Duodenal mucosa (tissue), 2 donors: ENCODE data around the gene BTBD16.

ENCODE experiments used
- H3K27ac ChIP-seq: one replicate; pipeline ENCODE4 v1.7.0; 2013; ENCODE audit warnings: low read depth, low read length
- H3K27me3 ChIP-seq, 2 donors: one replicate each; pipeline ENCODE4 v1.7.0; 2013; ENCODE audit warnings: low read length in 2 of 2, control low read depth in 1 of 2; ENCODE audit not compliant: insufficient read depth in 2 of 2, control insufficient read depth in 1 of 2
- H3K36me3 ChIP-seq, 2 donors: one replicate each; pipeline ENCODE4 v1.7.0; 2013; ENCODE audit warnings: low read length in 2 of 2, control low read depth in 1 of 2; ENCODE audit not compliant: insufficient read depth in 2 of 2, control insufficient read depth in 1 of 2
- H3K4me1 ChIP-seq, 2 donors: one replicate each; pipeline ENCODE4 v1.7.0; 2013; ENCODE audit warnings: low read length in 2 of 2, control low read depth in 1 of 2; ENCODE audit not compliant: insufficient read depth in 2 of 2, control insufficient read depth in 1 of 2
- H3K4me3 ChIP-seq, 2 donors: one replicate each; pipeline ENCODE4 v1.7.0; 2013; ENCODE audit warnings: low read length in 2 of 2, low read depth in 1 of 2
- H3K9ac ChIP-seq, 2 donors: one replicate each; pipeline ENCODE4 v1.7.0; 2013; ENCODE audit warnings: low read length in 2 of 2, low read depth in 1 of 2
- H3K9me3 ChIP-seq, 2 donors: one replicate each; pipeline ENCODE4 v1.7.0; 2013; ENCODE audit warnings: low read length in 2 of 2, control low read depth in 1 of 2; ENCODE audit not compliant: control insufficient read depth in 1 of 2

Gene BTBD16

GRCh38 chr10:122246830-122247520 is 24.1 kb upstream of the BTBD16 start:
- H3K36me3 ChIP-seq: peaks cover 1 to 38% of the 10 kb centered on the region in 2 donors
- H3K27me3 ChIP-seq: no peaks in the 10 kb centered on the region

GRCh38 chr10:122248356-122249302 is 22.5 kb upstream of the BTBD16 start:
- no peaks in the 10 kb centered on the region for H3K4me1 ChIP-seq
- H3K4me3 ChIP-seq: no peak overlapping the region
- H3K27me3 ChIP-seq: no peaks in the 10 kb centered on the region
- H3K9ac ChIP-seq: no peak overlapping the region
- no peaks in the 10 kb centered on the region for H3K9me3 ChIP-seq
- H3K27ac ChIP-seq: no peak overlapping the region
- peaks cover 0 to 44% of the 10 kb centered on the region in 2 donors for H3K36me3 ChIP-seq

More at GRCh38 chr10:122246830-122247520, 24.1 kb upstream of the BTBD16 start:
- Histone ChIP-seq H3K27ac (no peak overlapping the region), H3K9me3 (no peaks in the 10 kb centered on the region), H3K9ac (no peak overlapping the region), H3K4me3 (no peak overlapping the region), H3K4me1 (no peaks in the 10 kb centered on the region)

- H3K9me3 ChIP-seq: no peaks in the 10 kb centered on the region
- H3K4me1 ChIP-seq: no peaks in the 10 kb centered on the region
- no peak overlapping the region for H3K27ac ChIP-seq
- no peak overlapping the region for H3K4me3 ChIP-seq
- no peaks in the 10 kb centered on the region for H3K27me3 ChIP-seq
- peaks cover 0 to 45% of the 10 kb centered on the region in 2 donors for H3K36me3 ChIP-seq
- no peak overlapping the region for H3K9ac ChIP-seq
Observed at GRCh38 chr10:122249303-122249850, 21.7 kb upstream of the BTBD16 start.

- Histone ChIP-seq H3K9ac (no peak overlapping the region), H3K27ac (no peak overlapping the region), H3K4me3 (no peak overlapping the region), H3K9me3 (no peaks in the 10 kb centered on the region), H3K36me3 (peaks cover 0 to 44% of the 10 kb centered on the region in 2 donors), H3K4me1 (no peaks in the 10 kb centered on the region), H3K27me3 (no peaks in the 10 kb centered on the region)
Observed at GRCh38 chr10:122249991-122250750, 20.9 kb upstream of the BTBD16 start.

GRCh38 chr10:122251459-122252255 is 19.4 kb upstream of the BTBD16 start:
- H3K9me3 ChIP-seq: no peaks in the 10 kb centered on the region
- no peak overlapping the region for H3K9ac ChIP-seq
- H3K27ac ChIP-seq: no peak overlapping the region
- no peaks in the 10 kb centered on the region for H3K27me3 ChIP-seq
- no peak overlapping the region for H3K4me3 ChIP-seq
- no peaks in the 10 kb centered on the region for H3K4me1 ChIP-seq
- H3K36me3 ChIP-seq: peaks cover 0 to 41% of the 10 kb centered on the region in 2 donors

- Histone ChIP-seq H3K9ac (no peak overlapping the region), H3K36me3 (peaks cover 0 to 41% of the 10 kb centered on the region in 2 donors), H3K27me3 (no peaks in the 10 kb centered on the region), H3K4me3 (no peak overlapping the region), H3K4me1 (no peaks in the 10 kb centered on the region), H3K9me3 (no peaks in the 10 kb centered on the region), H3K27ac (no peak overlapping the region)
Observed at GRCh38 chr10:122252805-122253204, 18.3 kb upstream of the BTBD16 start.

GRCh38 chr10:122253605-122254004 is 17.5 kb upstream of the BTBD16 start:
- no peaks in the 10 kb centered on the region for H3K4me1 ChIP-seq
- H3K9ac ChIP-seq: no peak overlapping the region
- no peak overlapping the region for H3K27ac ChIP-seq
- no peaks in the 10 kb centered on the region for H3K9me3 ChIP-seq
- H3K4me3 ChIP-seq: no peak overlapping the region
- peaks cover 0 to 40% of the 10 kb centered on the region in 2 donors for H3K36me3 ChIP-seq
- H3K27me3 ChIP-seq: no peaks in the 10 kb centered on the region

- H3K36me3 ChIP-seq: peaks cover 0 to 30% of the 10 kb centered on the region in 2 donors
- no peaks in the 10 kb centered on the region for H3K9me3 ChIP-seq
- H3K4me3 ChIP-seq: no peak overlapping the region
- no peak overlapping the region for H3K27ac ChIP-seq
- H3K4me1 ChIP-seq: no peaks in the 10 kb centered on the region
- H3K27me3 ChIP-seq: no peaks in the 10 kb centered on the region
- no peak overlapping the region for H3K9ac ChIP-seq
Observed at GRCh38 chr10:122254831-122255230, 16.3 kb upstream of the BTBD16 start.
